Measurements from ENCODE around the gene TEX2. TPM values are rescaled to one million over a fixed set of nuclear protein-coding genes. Genes with fewer than 3 reads are reported as not detected.
"Not testable (repeated sequence)": the region's sequence is repeated elsewhere in the genome, so short reads cannot be mapped to it uniquely, and the experiment has no call there.

TEX2 gene
- total RNA-seq, 8 experiments from 2014 or later = 13.9 to 50.9 (median 23.9) TPM

- H3K27ac ChIP-seq; ATAC-seq (replicated peaks in 6 of 8); H3K4me3 ChIP-seq; in situ Hi-C loops (cut with MboI; ENCODE audit: low pct_unique_long_range_greater_than_20kb in 2 of 9, low sequenced_read_pairs in 9 of 9, unreplicated experiment in 9 of 9); H3K4me1 ChIP-seq (replicated peaks in 1 of 2): not testable (repeated sequence)
- WGBS, 10 experiments = 0 to 100% (median 82%) methylated on average over 1 to 4 of the region's 4 CpGs; no CpG with 5 or more reads in 4 of the 10 experiments
These were observed 84.0 kb downstream of the TEX2 start for GRCh38 chr17:64179024-64179423.

GRCh38 chr17:64178011-64178825, 84.8 kb downstream of the TEX2 start:
- Histone ChIP-seq H3K4me1 (replicated peaks in 1 of 2) (no peaks in the 10 kb centered on the region), H3K4me3 (no peak overlapping the region), H3K27ac (no peak overlapping the region)
- WGBS, 10 experiments = 0 to 100% (median 80%) methylated on average over 1 to 4 of the region's 9 CpGs; no CpG with 5 or more reads in 1 of the 10 experiments
- no peak for ATAC-seq (replicated peaks in 6 of 8)
- in situ Hi-C loops (cut with MboI; ENCODE audit: low pct_unique_long_range_greater_than_20kb in 2 of 9, low sequenced_read_pairs in 9 of 9, unreplicated experiment in 9 of 9) = no loop called here

- Histone ChIP-seq H3K4me1 (replicated peaks in 1 of 2) (no peaks in the 10 kb centered on the region), H3K4me3 (no peak overlapping the region), H3K27ac (no peak overlapping the region)
- WGBS, 10 experiments = 70 to 100% (median 88%) methylated on average over 1 to 6 of the region's 7 CpGs
- in situ Hi-C loops (cut with MboI; ENCODE audit: low pct_unique_long_range_greater_than_20kb in 2 of 9, low sequenced_read_pairs in 9 of 9, unreplicated experiment in 9 of 9) = no loop called here
- ATAC-seq (replicated peaks in 6 of 8) = no peak
These were observed 85.6 kb downstream of the TEX2 start for GRCh38 chr17:64177311-64178010.

- ATAC-seq (replicated peaks in 6 of 8) = no peak
These were observed 86.5 kb downstream of the TEX2 start for GRCh38 chr17:64176556-64176955.

GRCh38 chr17:64174686-64175456, 88.2 kb downstream of the TEX2 start:
- ATAC-seq (replicated peaks in 6 of 8) = peak; percentile 40 to 98 (median 78)
- Histone ChIP-seq H3K27ac (no peak overlapping the region), H3K4me1 (replicated peaks in 1 of 2) (no peaks in the 10 kb centered on the region), H3K4me3 (no peak overlapping the region)
- WGBS, 10 experiments = 20 to 100% (median 89%) methylated on average over 1 to 6 of the region's 7 CpGs; no CpG with 5 or more reads in 4 of the 10 experiments
- in situ Hi-C loops (cut with MboI; ENCODE audit: low pct_unique_long_range_greater_than_20kb in 2 of 9, low sequenced_read_pairs in 9 of 9, unreplicated experiment in 9 of 9) = loop anchor here in 2 of 9 experiments (25.0 kb wide), 1 partner anchor 87 kb away; the partner anchor contains the start of gene TEX2 (in 2 of the 2)

More at GRCh38 chr17:64176556-64176955, 86.5 kb downstream of the TEX2 start:
- Histone ChIP-seq H3K27ac (no peak overlapping the region), H3K4me1 (replicated peaks in 1 of 2) (no peaks in the 10 kb centered on the region), H3K4me3 (no peak overlapping the region)
- in situ Hi-C loops (cut with MboI; ENCODE audit: low pct_unique_long_range_greater_than_20kb in 2 of 9, low sequenced_read_pairs in 9 of 9, unreplicated experiment in 9 of 9) = no loop called here

GRCh38 chr17:64173646-64174045, 89.4 kb downstream of the TEX2 start:
- no peak overlapping the region for H3K4me3 ChIP-seq
- WGBS, 10 experiments = 80 to 100% (median 100%) methylated on average over 1 to 3 of the region's 3 CpGs; no CpG with 5 or more reads in 3 of the 10 experiments
- no peak overlapping the region for H3K27ac ChIP-seq
- in situ Hi-C loops (cut with MboI; ENCODE audit: low pct_unique_long_range_greater_than_20kb in 2 of 9, low sequenced_read_pairs in 9 of 9, unreplicated experiment in 9 of 9) = loop anchor here in 2 of 9 experiments (25.0 kb wide), 1 partner anchor 89 kb away; the partner anchor contains the start of gene TEX2 (in 2 of the 2)
- ATAC-seq (replicated peaks in 6 of 8) = no peak
- H3K4me1 ChIP-seq (replicated peaks in 1 of 2) = no peaks in the 10 kb centered on the region

GRCh38 chr17:64172510-64172909, 90.5 kb downstream of the TEX2 start:
- no peak overlapping the region for H3K4me3 ChIP-seq
- no peaks in the 10 kb centered on the region for H3K4me1 ChIP-seq (replicated peaks in 1 of 2)
- in situ Hi-C loops (cut with MboI; ENCODE audit: low pct_unique_long_range_greater_than_20kb in 2 of 9, low sequenced_read_pairs in 9 of 9, unreplicated experiment in 9 of 9) = loop anchor here in 2 of 9 experiments (25.0 kb wide), 1 partner anchor 90 kb away; the partner anchor contains the start of gene TEX2 (in 2 of the 2)
- no peak overlapping the region for H3K27ac ChIP-seq
- ATAC-seq (replicated peaks in 6 of 8) = peak in 1 of 8 experiments; percentile 19
- 56 to 100% (median 91%) methylated on average over 1 to 3 of the region's 3 CpGs; no CpG with 5 or more reads in 5 of the 10 experiments for WGBS, 10 experiments

- WGBS, 10 experiments = 85 to 100% (median 97%) methylated on average over 1 to 8 of the region's 8 CpGs; no CpG with 5 or more reads in 1 of the 10 experiments
- ATAC-seq (replicated peaks in 6 of 8) = no peak
- H3K4me3 ChIP-seq = no peak overlapping the region
- H3K27ac ChIP-seq = no peak overlapping the region
- H3K4me1 ChIP-seq (replicated peaks in 1 of 2) = no peaks in the 10 kb centered on the region
- in situ Hi-C loops (cut with MboI; ENCODE audit: low pct_unique_long_range_greater_than_20kb in 2 of 9, low sequenced_read_pairs in 9 of 9, unreplicated experiment in 9 of 9) = loop anchor here in 2 of 9 experiments (25.0 kb wide), 1 partner anchor 91 kb away; the partner anchor contains the start of gene TEX2 (in 2 of the 2)
These were observed 92.0 kb downstream of the TEX2 start for GRCh38 chr17:64171041-64171440.

GRCh38 chr17:64170286-64170685, 92.8 kb downstream of the TEX2 start:
- H3K4me3 ChIP-seq = no peak overlapping the region
- whole genome bisulfite sequencing, 10 experiments = 80 to 100% (median 90%) methylated on average over 1 to 3 of the region's 4 CpGs; no CpG with 5 or more reads in 6 of the 10 experiments
- in situ Hi-C loops (cut with MboI; ENCODE audit: low pct_unique_long_range_greater_than_20kb in 2 of 9, low sequenced_read_pairs in 9 of 9, unreplicated experiment in 9 of 9) = loop anchor here in 2 of 9 experiments (25.0 kb wide), 1 partner anchor 92 kb away; the partner anchor contains the start of gene TEX2 (in 2 of the 2)
- no peaks in the 10 kb centered on the region for H3K4me1 ChIP-seq (replicated peaks in 1 of 2)
- no peak overlapping the region for H3K27ac ChIP-seq
- ATAC-seq (replicated peaks in 6 of 8) = no peak

- ATAC-seq (replicated peaks in 6 of 8); H3K4me1 ChIP-seq (replicated peaks in 1 of 2); H3K27ac ChIP-seq; H3K4me3 ChIP-seq: not testable (repeated sequence)
- 80 to 100% (median 100%) methylated on average over 1 to 3 of the region's 3 CpGs; no CpG with 5 or more reads in 2 of the 10 experiments for WGBS, 10 experiments
- in situ Hi-C loops (cut with MboI; ENCODE audit: low pct_unique_long_range_greater_than_20kb in 2 of 9, low sequenced_read_pairs in 9 of 9, unreplicated experiment in 9 of 9) = loop anchor here in 2 of 9 experiments (25.0 kb wide), 1 partner anchor 95 kb away; the partner anchor contains the start of gene TEX2 (in 2 of the 2)
These were observed 95.4 kb downstream of the TEX2 start for GRCh38 chr17:64167666-64168065.

GRCh38 chr17:64166876-64167275, 96.2 kb downstream of the TEX2 start:
- Histone ChIP-seq H3K27ac (no peak overlapping the region), H3K4me1 (replicated peaks in 1 of 2) (no peaks in the 10 kb centered on the region), H3K4me3 (no peak overlapping the region)
- ATAC-seq (replicated peaks in 6 of 8) = no peak
- in situ Hi-C loops (cut with MboI; ENCODE audit: low pct_unique_long_range_greater_than_20kb in 2 of 9, low sequenced_read_pairs in 9 of 9, unreplicated experiment in 9 of 9) = loop anchor here in 2 of 9 experiments (25.0 kb wide), 1 partner anchor 95 kb away; the partner anchor contains the start of gene TEX2 (in 2 of the 2)
- WGBS, 10 experiments = 83 to 100% (median 100%) methylated on average over 1 to 2 of the region's 3 CpGs; no CpG with 5 or more reads in 5 of the 10 experiments

- Histone ChIP-seq H3K4me1 (replicated peaks in 1 of 2) (peaks cover 0 to 7% of the 10 kb centered on the region in 2 donors), H3K4me3 (no peak overlapping the region), H3K27ac (no peak overlapping the region)
- in situ Hi-C loops (cut with MboI; ENCODE audit: low pct_unique_long_range_greater_than_20kb in 2 of 9, low sequenced_read_pairs in 9 of 9, unreplicated experiment in 9 of 9) = loop anchor here in 2 of 9 experiments (25.0 kb wide), 1 partner anchor 97 kb away; the partner anchor contains the start of gene TEX2 (in 2 of the 2)
- no peak for ATAC-seq (replicated peaks in 6 of 8)
- WGBS, 10 experiments = 83 to 100% (median 100%) methylated on average over 1 of the region's 4 CpGs; no CpG with 5 or more reads in 7 of the 10 experiments
These were observed 97.7 kb downstream of the TEX2 start for GRCh38 chr17:64165347-64165746.
